Psoas muscle (tissue), 8 donors: Measurements from ENCODE around the gene THEMIS. TPM values are rescaled to one million over a fixed set of nuclear protein-coding genes. Genes with fewer than 3 reads are reported as not detected.

Source experiments
- ATAC-seq, 4 donors: fragments of 200-7000 bp; cut with Tn5 transposase; one replicate each; pipeline ENCODE4 v1.9.1; 2020; ENCODE audit warnings: moderate library complexity in 3 of 4, mild to moderate bottlenecking in 2 of 4
- DNase-seq, 2 donors: peaks; one replicate each; pipeline ENCODE4 v3.0.0-alpha.2; 2020
- H3K27ac ChIP-seq: fragments of 200-600 bp; one replicate; pipeline ENCODE4 v1.8.0; 2022
- H3K27me3 ChIP-seq, 3 donors: fragments of 200-600 bp in 1 of 3; one replicate each; pipeline versions ENCODE4 v1.6.1 to v1.8.0; 2013 to 2022; ENCODE audit warnings: low read length in 2 of 3, mild to moderate bottlenecking in 2 of 3, moderate library complexity in 1 of 3; ENCODE audit not compliant: insufficient read depth in 3 of 3
- H3K36me3 ChIP-seq, 2 donors: fragments of 200-600 bp in 1 of 2; one replicate each; pipeline versions ENCODE4 v1.6.1 to v1.8.0; 2013 to 2022; ENCODE audit warnings: low read depth in 1 of 2, mild to moderate bottlenecking in 1 of 2, moderate library complexity in 1 of 2; ENCODE audit not compliant: insufficient read depth in 1 of 2
- H3K4me1 ChIP-seq: fragments of 200-600 bp; one replicate; pipeline ENCODE4 v1.8.0; 2022
- H3K4me3 ChIP-seq: fragments of 200-600 bp; one replicate; pipeline ENCODE4 v1.8.0; 2022; ENCODE audit warnings: mild to moderate bottlenecking
- H3K9me3 ChIP-seq: fragments of 200-600 bp; one replicate; pipeline ENCODE4 v1.8.0; 2022
- CTCF ChIP-seq: fragments of 200-600 bp; IDR thresholded peaks from one replicate; pipeline ENCODE4 v1.8.0; 2022; ENCODE audit warnings: antibody characterized with exemption
- WGBS, 3 donors: extraction: QIAGEN DNeasy Blood & Tissue Kit; methylation state at CpG; one replicate each; pipeline versions ENCODE4 v1.1.6 to v1.1.7; 2013; 5-methylcytosine and 5-hydroxymethylcytosine counted together
- intact Hi-C, 2 donors: fragments of 100-400 bp; cut with DNase I; formaldehyde crosslinking; loops; one replicate each; pipeline versions ENCODE4 v1.11.0 to v1.14.2; 2022
- polyA plus RNA-seq, 3 donors: library from polyadenylated mRNA; stranded (reverse); fragments of 200-250 nt; gene quantifications; one replicate each; pipeline ENCODE4 v1.2.3, GENCODE V29; 2013
- total RNA-seq, 4 donors: library from RNA; stranded (reverse); fragmentation: NEBNext Ultra II Directional in 2 of 4; extraction: Animal tissue kit (Norgen Biotek cat#: 25700) in 2 of 4; gene quantifications; one replicate each; pipeline versions ENCODE4 v1.2.1 to v1.2.4, GENCODE V29; 2021 to 2023
- donor health status: healthy with polysubstance abuse.
- donor health status: DM: no; HTN: no; CAD: no; lungs with moderate emphysema.
- donor health status: Bipolar disorder and iron deficiency.
- donor health status: healthy.
- donor health status: DM: yes; HTN: yes; CAD: no.
- donor health status: DM: no; HTN: no; CAD: no.
- donor health status: DM: no; HTN: no; CAD: no.
- donor health status: DM: yes; HTN: yes; CAD: no.

The THEMIS gene
- total and polyA plus RNA-seq, 7 donors, result 0.04 to 0.61 (median 0.17) TPM; not detected in 3

- no peak for DNase-seq
- no peak for TF ChIP-seq CTCF
- intact Hi-C loops, result no loop called here
- Histone ChIP-seq H3K36me3 (no peaks in the 10 kb centered on the region), H3K27ac (no peak overlapping the region), H3K27me3 (no peaks in the 10 kb centered on the region), H3K4me3 (no peak overlapping the region), H3K9me3 (no peaks in the 10 kb centered on the region), H3K4me1 (no peaks in the 10 kb centered on the region)
- no peak for ATAC-seq
Measured at GRCh38 chr6:127924031-127924430, 23.2 kb upstream of the THEMIS start.

GRCh38 chr6:127923135-127923534 lies 22.3 kb upstream of the THEMIS start:
- no peaks in the 10 kb centered on the region for H3K27me3 ChIP-seq
- ATAC-seq (no peak), DNase-seq (no peak)
- no peak overlapping the region for H3K4me3 ChIP-seq
- no peak for TF ChIP-seq CTCF
- 50 to 73% (median 68%) methylated on average over 2 of the region's 2 CpGs for WGBS, 3 donors
- no peak overlapping the region for H3K27ac ChIP-seq
- no peaks in the 10 kb centered on the region for H3K4me1 ChIP-seq
- intact Hi-C loops, result no loop called here
- H3K9me3 ChIP-seq, result no peaks in the 10 kb centered on the region
- no peaks in the 10 kb centered on the region for H3K36me3 ChIP-seq

- Histone ChIP-seq H3K27me3 (no peaks in the 10 kb centered on the region), H3K27ac (no peak overlapping the region), H3K4me1 (no peaks in the 10 kb centered on the region), H3K36me3 (no peaks in the 10 kb centered on the region), H3K9me3 (no peaks in the 10 kb centered on the region), H3K4me3 (no peak overlapping the region)
- TF ChIP-seq CTCF, result no peak
- no peak for DNase-seq
- intact Hi-C loops, result no loop called here
- 88 to 94% (median 93%) methylated on average over 6 of the region's 6 CpGs for WGBS, 3 donors
- no peak for ATAC-seq
Measured at GRCh38 chr6:127921982-127922381, 21.1 kb upstream of the THEMIS start.

GRCh38 chr6:127920804-127921203 lies 19.9 kb upstream of the THEMIS start:
- 48 to 50% (median 49%) methylated on average over 3 of the region's 3 CpGs for WGBS, 3 donors
- no peaks in the 10 kb centered on the region for H3K27me3 ChIP-seq
- no peaks in the 10 kb centered on the region for H3K9me3 ChIP-seq
- H3K4me1 ChIP-seq, result no peaks in the 10 kb centered on the region
- TF ChIP-seq CTCF, result no peak
- no peak overlapping the region for H3K4me3 ChIP-seq
- ATAC-seq (no peak), DNase-seq (no peak)
- no peaks in the 10 kb centered on the region for H3K36me3 ChIP-seq
- intact Hi-C loops, result no loop called here
- no peak overlapping the region for H3K27ac ChIP-seq

GRCh38 chr6:127918506-127919427 lies 17.9 kb upstream of the THEMIS start:
- no peak for TF ChIP-seq CTCF
- no peak overlapping the region for H3K4me3 ChIP-seq
- ATAC-seq (no peak), DNase-seq (no peak)
- no peak overlapping the region for H3K27ac ChIP-seq
- intact Hi-C loops, result no loop called here
- H3K36me3 ChIP-seq, result no peaks in the 10 kb centered on the region
- no peaks in the 10 kb centered on the region for H3K4me1 ChIP-seq
- 60 to 67% (median 65%) methylated on average over 3 of the region's 3 CpGs for WGBS, 3 donors
- no peaks in the 10 kb centered on the region for H3K9me3 ChIP-seq
- no peaks in the 10 kb centered on the region for H3K27me3 ChIP-seq
